GM21717 (cell line): ENCODE measurements around the gene EEF1A2.
"Not testable (repeated sequence)": the region's sequence is repeated elsewhere in the genome, so short reads cannot be mapped to it uniquely, and the experiment has no call there.

Source experiments
- ATAC-seq: cut with Tn5 transposase; IDR thresholded peaks from one replicate; pipeline ENCODE4 v1.9.1; 2021; ENCODE audit warnings: mild to moderate bottlenecking, moderate library complexity; ENCODE audit not compliant: unreplicated experiment

EEF1A2 gene

GRCh38 chr20:63521602-63522001, 22.7 kb upstream of the EEF1A2 start:
- ATAC-seq, result no peak

- ATAC-seq, result peak; percentile 29
Observed at GRCh38 chr20:63520934-63521601, 22.2 kb upstream of the EEF1A2 start.

- ATAC-seq, result peak; percentile 41
Observed at GRCh38 chr20:63520504-63520933, 21.6 kb upstream of the EEF1A2 start, which contains the start of gene PPDPF. Gene PPDPF (plus strand): TSS chr20:63520765. CDS start chr20:63521309, 544 bp downstream.

GRCh38 chr20:63519668-63520503, 21.0 kb upstream of the EEF1A2 start:
- ATAC-seq, result peak; percentile 36

GRCh38 chr20:63518946-63519667, 20.2 kb upstream of the EEF1A2 start:
- ATAC-seq, result no peak

GRCh38 chr20:63518351-63518861, 19.5 kb upstream of the EEF1A2 start:
- no peak for ATAC-seq

GRCh38 chr20:63517376-63518309, 18.8 kb upstream of the EEF1A2 start:
- no peak for ATAC-seq

GRCh38 chr20:63514520-63514919, 15.6 kb upstream of the EEF1A2 start:
- ATAC-seq, result not testable (repeated sequence)

GRCh38 chr20:63513207-63513606, 14.3 kb upstream of the EEF1A2 start:
- no peak for ATAC-seq

GRCh38 chr20:63509088-63509564, 10.2 kb upstream of the EEF1A2 start:
- ATAC-seq, result no peak

- ATAC-seq, result no peak
Observed at GRCh38 chr20:63508072-63508768, 9.3 kb upstream of the EEF1A2 start.

- no peak for ATAC-seq
Observed at GRCh38 chr20:63507083-63507743, 8.3 kb upstream of the EEF1A2 start.

- no peak for ATAC-seq
Observed at GRCh38 chr20:63505723-63506122, 6.8 kb upstream of the EEF1A2 start.

GRCh38 chr20:63505281-63505680, 6.4 kb upstream of the EEF1A2 start:
- ATAC-seq, result no peak

GRCh38 chr20:63504642-63505041, 5.8 kb upstream of the EEF1A2 start:
- no peak for ATAC-seq

GRCh38 chr20:63503524-63503923, 4.6 kb upstream of the EEF1A2 start:
- no peak for ATAC-seq

GRCh38 chr20:63502671-63503172, 3.8 kb upstream of the EEF1A2 start:
- ATAC-seq, result no peak

- no peak for ATAC-seq
Observed at GRCh38 chr20:63501818-63502670, 3.2 kb upstream of the EEF1A2 start.
